Measurements from ENCODE around the gene RABGAP1L.
"Not testable (repeated sequence)": the region's sequence is repeated elsewhere in the genome, so short reads cannot be mapped to it uniquely, and the experiment has no call there.

Gene RABGAP1L

DNA sequence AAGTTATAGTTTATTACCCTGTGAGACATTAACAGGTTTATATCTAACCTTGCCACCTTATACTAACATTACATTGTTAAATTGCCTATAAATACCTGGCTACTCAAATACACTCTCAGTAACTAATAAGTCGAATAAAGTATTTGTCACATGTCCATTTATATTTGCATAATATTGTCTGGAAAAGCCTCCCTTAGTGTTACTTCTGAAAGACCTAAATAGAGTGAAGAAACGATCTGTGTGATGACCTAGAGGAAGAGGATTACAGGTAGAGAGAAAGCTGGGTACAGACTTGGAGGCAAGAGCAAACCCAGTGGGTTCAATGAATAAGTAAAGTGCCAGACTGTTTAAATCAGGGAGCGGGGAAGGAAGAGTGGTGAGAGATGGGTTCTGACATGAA, 837.7 kb downstream of the RABGAP1L start:
- DNase-seq (ENCODE audit: low read depth in 2 of 2): no peak

DNA sequence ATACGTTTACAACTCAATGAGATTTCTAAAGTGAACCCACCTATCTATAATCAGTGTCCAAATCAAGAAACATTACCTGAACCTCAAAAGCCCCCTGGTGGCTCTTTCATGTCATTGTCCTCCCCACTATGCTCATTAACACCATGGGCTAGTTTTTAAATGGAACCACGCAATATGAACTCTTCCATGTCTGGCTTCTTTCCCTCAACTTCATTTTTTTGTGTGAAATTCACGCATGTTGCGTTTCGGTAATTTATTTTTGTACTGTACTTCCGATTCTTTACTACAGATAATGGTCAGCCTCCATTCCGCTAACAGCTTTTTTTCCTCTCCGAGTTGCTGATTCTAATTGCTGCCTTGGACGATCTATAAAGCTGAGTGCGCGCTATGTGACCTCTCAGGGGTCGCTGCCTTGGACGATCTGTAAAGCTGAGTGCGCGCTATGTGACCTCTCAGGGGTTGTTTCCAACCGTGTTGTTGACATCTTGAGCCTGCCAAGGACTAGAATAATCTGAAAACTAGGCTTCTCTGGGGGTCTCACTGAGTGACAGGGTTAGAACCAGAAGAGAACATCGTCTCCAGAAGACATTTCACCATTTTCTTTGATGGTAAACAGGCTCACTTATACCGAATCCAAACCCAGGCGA, 839.4 kb downstream of the RABGAP1L start:
- DNase-seq (ENCODE audit: low read depth in 2 of 2): no peak

- DNase-seq (ENCODE audit: low read depth in 2 of 2): peak; percentile 93 to 94
Observed at GRCh38 chr1:174999216-174999935, 840.1 kb downstream of the RABGAP1L start.

- no peak for DNase-seq (ENCODE audit: low read depth in 2 of 2)
Observed at GRCh38 chr1:174999936-175000696, 840.8 kb downstream of the RABGAP1L start, which contains the start of gene CACYBP. CACYBP (plus strand) TSS chr1:174999947; CDS start chr1:175000181, 234 bp downstream.

DNA sequence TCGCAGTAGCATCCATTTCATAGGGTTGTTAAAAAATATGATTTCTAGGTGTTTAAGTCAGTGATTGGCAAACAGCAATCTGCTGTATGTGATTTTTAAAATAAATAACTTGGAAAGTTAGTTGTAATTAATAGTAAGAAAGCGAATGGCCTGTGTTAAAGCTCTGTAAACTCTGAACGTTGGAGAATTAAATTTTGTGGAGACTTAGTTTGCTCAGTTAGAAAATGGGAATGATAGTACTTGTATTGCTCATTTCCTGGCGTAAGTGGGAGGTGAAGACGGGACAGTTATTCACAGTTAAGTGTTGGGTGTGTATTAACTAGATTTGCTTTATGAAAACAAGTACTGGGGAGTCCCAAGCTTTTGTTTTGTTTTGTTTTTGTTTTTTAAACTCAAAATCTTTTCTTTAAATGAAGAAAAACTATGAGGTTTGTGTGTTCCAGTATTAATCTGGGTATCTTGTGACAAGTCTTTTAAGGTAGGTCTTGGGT, 841.4 kb downstream of the RABGAP1L start:
- no peak for DNase-seq (ENCODE audit: low read depth in 2 of 2)

GRCh38 chr1:175002910-175003517, 843.7 kb downstream of the RABGAP1L start:
- no peak for DNase-seq (ENCODE audit: low read depth in 2 of 2)

DNA sequence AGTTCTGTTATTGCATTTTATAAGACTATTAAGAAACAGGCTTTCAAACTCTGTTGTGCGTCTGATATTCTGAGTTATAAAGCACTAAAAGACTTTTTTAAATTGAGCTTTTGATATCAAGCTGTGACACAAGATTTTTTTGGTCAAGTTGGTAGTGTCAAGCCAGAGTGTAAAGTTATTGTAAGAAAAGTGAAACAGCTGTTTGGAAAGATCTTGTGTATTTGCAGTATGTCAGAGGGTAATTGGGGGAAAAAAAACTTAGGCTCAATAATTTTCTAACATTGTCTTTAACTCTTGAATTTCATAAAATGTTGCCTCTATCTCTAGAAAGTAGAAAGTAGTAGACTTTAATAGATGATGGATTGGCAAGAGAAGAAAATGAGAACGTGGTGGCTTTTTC, 844.2 kb downstream of the RABGAP1L start:
- no peak for DNase-seq (ENCODE audit: low read depth in 2 of 2)

DNA sequence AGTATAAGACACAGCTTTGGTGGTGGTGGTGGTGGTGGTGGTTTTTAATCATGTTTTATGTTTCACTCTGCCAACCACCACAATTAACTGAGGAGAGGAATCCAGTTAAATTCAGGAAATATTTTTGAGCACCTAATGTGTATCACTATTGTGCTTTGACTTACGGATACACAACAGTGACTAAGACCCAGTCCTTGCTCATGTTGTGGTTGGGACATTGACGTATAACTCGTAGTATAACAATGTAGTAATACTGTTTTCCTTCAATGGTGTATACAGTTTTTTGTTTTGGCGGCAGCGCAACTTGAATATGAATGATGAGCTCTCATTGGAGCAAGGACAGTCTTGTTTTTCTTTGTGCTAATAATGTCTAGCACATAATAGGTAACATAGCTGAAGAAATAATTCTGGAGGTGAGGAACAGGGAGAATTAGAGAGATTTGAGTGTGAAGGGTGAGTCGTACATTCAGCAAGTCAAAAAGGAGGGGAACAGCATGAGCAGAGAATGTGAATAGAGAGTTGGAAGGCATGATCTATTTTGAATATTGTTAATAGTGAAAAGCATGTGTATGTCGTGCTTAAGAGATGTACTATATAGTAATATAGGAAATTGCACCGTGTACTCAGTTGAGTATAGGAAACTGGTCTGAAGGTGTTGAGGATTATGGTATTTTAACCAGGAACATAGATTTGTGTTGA, 845.9 kb downstream of the RABGAP1L start:
- no peak for DNase-seq (ENCODE audit: low read depth in 2 of 2)

DNA sequence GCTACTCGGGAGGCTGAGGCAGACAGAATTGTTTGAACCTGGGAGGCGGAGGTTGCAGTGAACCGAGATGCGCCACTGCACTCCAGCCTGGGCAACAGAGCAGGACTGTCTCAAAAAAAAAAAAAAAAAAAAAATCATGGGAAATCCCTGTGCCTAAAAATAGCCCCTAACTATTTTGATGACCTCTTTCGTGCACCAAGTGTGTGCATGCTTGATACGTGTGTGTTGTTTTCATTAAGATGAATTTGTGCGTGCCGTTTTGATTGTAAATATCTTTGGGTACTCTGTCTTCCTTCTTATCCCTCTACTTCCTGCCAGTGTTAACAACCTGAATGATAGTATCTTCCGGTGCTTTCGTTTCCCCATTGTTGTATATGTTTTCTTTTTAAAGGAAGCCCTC, 850.2 kb downstream of the RABGAP1L start:
- DNase-seq (ENCODE audit: low read depth in 2 of 2): no peak

GRCh38 chr1:175013445-175013844, 854.1 kb downstream of the RABGAP1L start:
- DNase-seq (ENCODE audit: low read depth in 2 of 2): no peak

DNA sequence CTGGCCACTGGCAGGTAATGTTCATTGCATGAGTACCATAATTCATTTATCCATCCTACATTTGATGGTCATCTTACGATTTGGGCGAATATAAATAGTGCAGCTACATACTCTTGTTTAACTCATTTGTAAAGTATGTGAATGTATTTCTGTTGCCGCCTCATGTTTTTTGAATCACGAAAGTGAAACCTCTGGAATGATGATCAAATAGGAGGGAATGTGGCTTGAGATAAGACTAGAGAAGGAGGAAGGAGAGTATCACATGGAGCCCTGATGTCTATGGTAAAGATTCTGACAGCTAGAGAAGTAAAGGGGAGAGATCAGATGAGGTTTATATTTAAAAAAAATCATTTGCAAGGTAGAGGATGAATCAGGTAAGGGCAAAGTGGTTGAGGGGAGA, 855.9 kb downstream of the RABGAP1L start:
- DNase-seq (ENCODE audit: low read depth in 2 of 2): no peak

- no peak for DNase-seq (ENCODE audit: low read depth in 2 of 2)
Observed at GRCh38 chr1:175019524-175019923, 860.2 kb downstream of the RABGAP1L start.

DNA sequence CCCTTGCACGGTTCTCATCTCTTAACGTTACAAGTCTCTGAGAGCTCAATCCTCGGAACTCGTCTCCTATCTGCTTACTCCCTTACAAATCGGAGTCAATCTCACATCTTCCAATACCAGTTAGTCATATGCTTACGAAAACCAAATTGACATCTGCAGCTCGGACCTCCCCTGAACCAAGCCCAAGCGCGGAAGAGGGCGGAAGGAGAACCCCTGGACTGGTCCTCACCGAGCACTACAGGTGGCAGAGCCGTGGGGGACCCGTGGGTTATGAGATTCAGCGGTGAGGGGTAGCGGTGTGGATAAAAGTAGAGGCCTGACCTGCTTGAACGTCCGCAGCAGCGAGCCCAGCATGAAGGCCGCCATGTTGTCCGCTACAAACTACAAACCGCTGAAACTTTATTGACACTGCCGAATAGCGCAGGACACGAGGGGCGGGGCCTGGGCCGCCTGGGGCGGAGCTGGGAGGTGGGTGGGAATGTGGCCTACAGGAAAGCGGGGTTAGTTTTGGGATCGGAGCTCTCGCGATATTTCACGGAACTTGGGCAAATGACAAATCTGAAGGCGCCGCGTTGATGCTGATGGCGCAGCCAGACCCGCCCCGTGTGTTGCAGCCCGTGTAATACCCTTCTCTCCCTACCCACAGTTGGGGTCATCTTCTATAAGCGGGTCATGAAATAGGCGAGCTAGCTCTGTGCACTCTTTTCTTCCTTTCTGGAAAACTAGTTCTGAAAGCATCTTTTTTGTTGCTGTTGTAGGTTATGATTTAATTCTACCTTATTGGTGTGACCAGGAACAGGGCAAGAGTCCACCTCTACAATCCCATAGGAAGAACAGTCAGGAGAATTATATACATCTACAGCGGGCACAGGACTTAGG, 864.0 kb downstream of the RABGAP1L start, which contains the start of gene MRPS14:
Gene MRPS14, minus strand, starts transcription at position 383 of the 879 bp plus-strand sequence. Its CDS starts 17 bp downstream, at position 366.
- peak; percentile 99 for DNase-seq (ENCODE audit: low read depth in 2 of 2)

GRCh38 chr1:175023922-175024242, 864.6 kb downstream of the RABGAP1L start:
- DNase-seq (ENCODE audit: low read depth in 2 of 2): not testable (repeated sequence)

DNA sequence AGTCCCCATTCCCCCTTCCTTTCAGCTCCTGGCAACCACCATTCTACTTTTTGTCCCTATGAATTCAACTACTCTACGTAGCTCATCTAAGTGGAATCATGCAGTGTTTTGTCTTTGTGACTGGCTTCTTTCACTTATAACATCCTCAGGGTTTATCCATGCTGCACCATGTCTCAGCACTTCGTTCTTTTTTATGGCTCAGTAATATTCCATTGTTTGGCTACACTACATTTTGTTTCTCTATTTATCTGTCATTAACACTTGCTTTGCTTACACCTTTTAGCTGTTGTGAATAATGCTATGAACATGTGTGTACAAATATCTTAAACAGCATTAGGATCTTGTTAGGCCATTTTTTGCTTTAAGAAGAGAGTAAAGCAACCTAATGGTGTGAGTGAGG, 865.5 kb downstream of the RABGAP1L start:
- no peak for DNase-seq (ENCODE audit: low read depth in 2 of 2)

DNA sequence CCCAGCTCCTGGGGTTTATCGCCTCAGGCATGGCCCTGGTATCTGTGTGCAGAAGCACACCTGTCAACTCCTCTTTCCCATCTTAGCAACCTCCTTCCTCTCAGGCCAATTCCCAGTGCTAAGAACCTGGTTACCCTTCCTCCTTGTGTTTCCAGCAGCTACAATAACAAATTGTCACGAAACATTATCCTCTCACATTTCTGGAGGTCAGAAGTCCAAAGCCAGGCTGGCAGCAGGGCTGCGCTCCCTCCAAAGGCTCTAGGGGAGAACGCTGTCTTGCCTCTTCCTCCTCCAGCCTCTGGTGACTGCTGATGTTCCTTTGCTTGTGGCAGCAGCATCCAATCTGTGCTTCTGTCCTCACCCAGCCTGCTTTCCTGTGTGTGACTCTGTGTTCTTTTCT, 874.6 kb downstream of the RABGAP1L start:
- no peak for DNase-seq (ENCODE audit: low read depth in 2 of 2)

DNA sequence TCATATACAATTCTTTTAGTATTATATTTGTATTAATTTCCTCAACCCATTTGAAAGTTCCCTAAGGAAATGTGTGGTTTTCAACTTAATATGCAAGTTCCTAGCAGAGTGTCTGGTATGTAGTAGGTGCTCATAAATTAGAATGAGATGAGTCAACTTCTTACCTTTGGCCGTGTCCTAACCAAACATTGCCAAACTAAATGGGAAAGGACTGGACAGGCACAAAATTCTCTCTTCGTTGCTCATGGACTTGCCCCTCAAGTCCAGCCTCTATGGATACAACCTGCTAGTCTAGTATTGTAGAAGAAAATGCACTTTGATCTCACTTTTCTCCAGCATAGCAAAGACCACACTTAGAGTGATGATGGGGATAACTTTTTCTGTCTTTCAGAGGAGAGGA, 875.5 kb downstream of the RABGAP1L start:
- DNase-seq (ENCODE audit: low read depth in 2 of 2): no peak

DNA sequence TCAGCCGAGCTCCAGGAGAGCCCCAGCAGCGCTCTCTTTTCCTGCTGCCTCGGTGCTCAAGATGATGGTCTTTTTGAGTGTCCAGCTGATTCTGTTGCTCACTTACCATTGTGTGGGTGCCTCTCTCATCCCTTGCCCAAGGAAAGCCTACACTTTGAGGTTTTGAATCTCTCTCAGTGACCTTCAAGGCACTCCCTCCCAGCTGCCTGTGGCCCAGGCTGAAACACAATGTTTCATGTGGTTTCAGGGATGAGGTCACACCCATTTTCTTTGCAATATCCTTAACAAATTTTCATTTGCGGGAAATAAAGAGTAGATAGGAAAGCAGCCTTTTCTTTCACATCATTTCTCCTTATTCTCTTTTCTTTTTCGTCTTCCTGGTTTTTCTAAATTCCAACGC, 876.5 kb downstream of the RABGAP1L start:
- no peak for DNase-seq (ENCODE audit: low read depth in 2 of 2)

DNA sequence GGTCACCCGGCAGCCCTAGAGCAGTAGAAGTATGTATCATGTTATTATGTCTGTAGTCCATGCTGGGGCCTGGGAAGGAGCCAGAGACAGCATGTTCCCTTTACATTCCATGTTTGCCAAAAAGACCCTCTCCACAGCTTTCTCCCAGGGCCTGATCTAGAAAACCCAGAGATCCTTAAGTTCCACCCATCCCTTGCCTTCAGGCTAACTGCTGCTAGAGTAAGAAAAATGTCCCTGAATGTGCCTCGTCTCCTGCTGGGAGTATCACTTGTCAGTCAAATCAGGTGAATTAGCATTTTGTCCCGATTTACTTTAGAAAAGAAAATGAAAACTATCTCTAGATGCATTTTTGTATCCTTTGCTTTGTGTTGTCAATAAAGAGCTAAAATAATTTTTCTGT, 877.2 kb downstream of the RABGAP1L start:
- DNase-seq (ENCODE audit: low read depth in 2 of 2): no peak

- no peak for DNase-seq (ENCODE audit: low read depth in 2 of 2)
Observed at GRCh38 chr1:175037416-175037815, 878.1 kb downstream of the RABGAP1L start.

Data from activated CD4-positive, alpha-beta T cell treated with anti-CD3 and anti-CD28 coated beads for 24 hours (primary cell).